A673 (cell line): ENCODE results near the gene HAP1. TPM values are rescaled to one million over a fixed set of nuclear protein-coding genes. Genes with fewer than 3 reads are reported as not detected.

Experiments used
- BruUV-seq: library from RNA; stranded (reverse); fragments of 400-500 nt; replicated peaks from 2 replicates; lab custom pipeline; 2021; lab: Mats Ljungman, UMichigan
- CTCF ChIA-PET: fragments of 300-600 bp; sonication (Branson Sonifier 250); formaldehyde crosslinking; loops from one replicate; lab custom pipeline; 2022; ENCODE audit warnings: antibody characterized with exemption; lab: Charles Lee
- POLR2A ChIA-PET: fragments of 300-600 bp; sonication (Branson Sonifier 250); formaldehyde crosslinking; loops from one replicate; lab custom pipeline; 2022; ENCODE audit warnings: antibody characterized with exemption; ENCODE audit not compliant: low non-redundant PET; lab: Charles Lee
- DNase-seq: peaks from one replicate; pipeline ENCODE4 v3.0.0-alpha.2; 2015; ENCODE audit warnings: low spot score
- H3K27ac ChIP-seq: fragments of 200-600 bp; sonication (generic); 2 replicates; pipeline ENCODE4 v1.5.1; 2016; ENCODE audit warnings: mixed run types, low read depth, mild to moderate bottlenecking, mixed read lengths, antibody characterized with exemption, low read length; ENCODE audit not compliant: poor library complexity, severe bottlenecking
- H3K27me3 ChIP-seq: fragments of 200-600 bp; sonication (generic); replicated peaks from 2 replicates; pipeline ENCODE4 v1.6.1; 2017; ENCODE audit warnings: mixed run types, low read depth, mild to moderate bottlenecking, mixed read lengths, antibody characterized with exemption, low read length; ENCODE audit not compliant: insufficient read depth, poor library complexity
- H3K36me3 ChIP-seq: fragments of 200-600 bp; sonication (generic); 2 replicates; pipeline ENCODE4 v1.6.1; 2016; ENCODE audit warnings: mixed run types, mild to moderate bottlenecking, mixed read lengths, antibody characterized with exemption, low read length; ENCODE audit not compliant: insufficient read depth, poor library complexity, severe bottlenecking
- H3K4me1 ChIP-seq: fragments of 200-600 bp; sonication (generic); 2 replicates; pipeline ENCODE4 v1.6.1; 2017; ENCODE audit warnings: mixed run types, mild to moderate bottlenecking, mixed read lengths, antibody characterized with exemption, low read length; ENCODE audit not compliant: insufficient read depth, poor library complexity, severe bottlenecking
- H3K4me3 ChIP-seq: fragments of 200-600 bp; sonication (generic); 2 replicates; pipeline ENCODE4 v1.5.1; 2016; ENCODE audit warnings: low read depth, mixed run types, mild to moderate bottlenecking, mixed read lengths, low read length; ENCODE audit not compliant: poor library complexity, severe bottlenecking
- H3K9me3 ChIP-seq: fragments of 200-600 bp; sonication (generic); 2 replicates; pipeline ENCODE4 v1.6.1; 2016; ENCODE audit warnings: mixed run types, low read depth, mild to moderate bottlenecking, mixed read lengths, antibody characterized with exemption, low read length; ENCODE audit not compliant: poor library complexity, severe bottlenecking
- EZH2 ChIP-seq: fragments of 200-600 bp; sonication (generic); IDR thresholded peaks from 2 replicates; pipeline ENCODE4 v1.6.1; 2017; ENCODE audit warnings: borderline replicate concordance, low read depth, mild to moderate bottlenecking, mixed read lengths, antibody characterized with exemption, low read length; ENCODE audit not compliant: poor library complexity, severe bottlenecking
- intact Hi-C: fragments of 100-400 bp; cut with micrococcal nuclease; formaldehyde crosslinking; loops from one replicate; pipeline ENCODE4 v1.10.0; 2022; ENCODE audit not compliant: unreplicated experiment
- total RNA-seq: library from RNA; stranded (reverse); gene quantifications from 2 replicates; pipeline ENCODE4 v1.2.3, GENCODE V29; 2021
- TF ChIP-seq, protein P1 (sequence below): fragments of 300-800, 200-600 bp; sonication (generic); conservative IDR thresholded peaks from 2 replicates; pipeline ENCODE4 v1.5.1; 2017; ENCODE audit warnings: low read depth, mild to moderate bottlenecking, antibody characterized with exemption, low read length, moderate library complexity, mixed read lengths

The HAP1 gene
- total RNA-seq, 1 experiment from 2014 or later, result 1.4 TPM

DNA sequence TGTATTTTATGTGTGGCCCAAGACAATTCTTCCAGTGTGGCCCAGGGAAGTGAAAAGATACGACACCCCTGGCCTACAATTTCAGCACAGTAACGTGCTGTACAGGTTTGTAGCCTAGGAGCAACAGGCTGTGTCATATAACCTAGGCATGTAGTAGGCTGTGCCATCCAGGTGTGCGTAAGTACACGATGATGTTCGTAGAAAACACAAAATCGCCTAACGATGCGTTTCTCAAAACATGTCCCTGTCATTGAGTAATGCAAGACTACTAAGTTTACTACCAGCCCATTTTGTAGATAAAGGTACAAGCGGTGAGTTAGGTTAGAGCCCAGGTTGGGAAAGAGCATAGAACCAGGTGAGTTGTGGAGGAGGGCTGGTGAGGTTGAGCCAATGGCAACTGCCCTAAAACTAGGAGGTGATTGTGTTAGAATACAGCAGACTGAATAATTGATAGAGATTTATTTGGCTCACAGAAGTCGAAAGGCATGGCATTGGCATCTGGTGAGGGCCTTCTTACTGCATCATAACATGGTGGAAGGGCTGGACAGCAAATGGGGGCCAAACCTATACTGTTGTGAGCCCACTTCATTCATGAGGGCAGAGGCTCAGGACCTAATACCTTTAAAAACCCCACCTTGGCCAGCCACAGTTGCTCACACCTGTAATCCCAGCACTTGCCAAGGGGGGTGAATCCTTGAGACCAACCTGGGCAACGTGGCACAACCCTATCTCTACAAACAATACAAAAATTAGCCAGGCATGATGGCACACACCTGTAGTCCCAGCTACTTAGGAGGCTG is 41.5 kb downstream of the HAP1 start:
- Histone ChIP-seq H3K27ac (no peak overlapping the region), H3K27me3 (no peaks in the 10 kb centered on the region), H3K36me3 (peaks cover 41% of the 10 kb centered on the region), H3K4me1 (peaks cover 13% of the 10 kb centered on the region), H3K9me3 (no peaks in the 10 kb centered on the region), H3K4me3 (no peak overlapping the region)
- ChIA-PET POLR2A (interaction anchor here (0.6 to 1.3 kb wide), 3 partner anchors 238 to 1133 kb away, joined by 4 to 6 read pairs (median 5); partner anchors contain the start of gene ODAD4), CTCF (no interaction called here)
- intact Hi-C loops, result no loop called here
- no TSS peak for BruUV-seq
- no peak for DNase-seq
- TF ChIP-seq, protein P1, sequence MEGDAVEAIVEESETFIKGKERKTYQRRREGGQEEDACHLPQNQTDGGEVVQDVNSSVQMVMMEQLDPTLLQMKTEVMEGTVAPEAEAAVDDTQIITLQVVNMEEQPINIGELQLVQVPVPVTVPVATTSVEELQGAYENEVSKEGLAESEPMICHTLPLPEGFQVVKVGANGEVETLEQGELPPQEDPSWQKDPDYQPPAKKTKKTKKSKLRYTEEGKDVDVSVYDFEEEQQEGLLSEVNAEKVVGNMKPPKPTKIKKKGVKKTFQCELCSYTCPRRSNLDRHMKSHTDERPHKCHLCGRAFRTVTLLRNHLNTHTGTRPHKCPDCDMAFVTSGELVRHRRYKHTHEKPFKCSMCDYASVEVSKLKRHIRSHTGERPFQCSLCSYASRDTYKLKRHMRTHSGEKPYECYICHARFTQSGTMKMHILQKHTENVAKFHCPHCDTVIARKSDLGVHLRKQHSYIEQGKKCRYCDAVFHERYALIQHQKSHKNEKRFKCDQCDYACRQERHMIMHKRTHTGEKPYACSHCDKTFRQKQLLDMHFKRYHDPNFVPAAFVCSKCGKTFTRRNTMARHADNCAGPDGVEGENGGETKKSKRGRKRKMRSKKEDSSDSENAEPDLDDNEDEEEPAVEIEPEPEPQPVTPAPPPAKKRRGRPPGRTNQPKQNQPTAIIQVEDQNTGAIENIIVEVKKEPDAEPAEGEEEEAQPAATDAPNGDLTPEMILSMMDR, result no peak
- no peak for TF ChIP-seq EZH2

DNA sequence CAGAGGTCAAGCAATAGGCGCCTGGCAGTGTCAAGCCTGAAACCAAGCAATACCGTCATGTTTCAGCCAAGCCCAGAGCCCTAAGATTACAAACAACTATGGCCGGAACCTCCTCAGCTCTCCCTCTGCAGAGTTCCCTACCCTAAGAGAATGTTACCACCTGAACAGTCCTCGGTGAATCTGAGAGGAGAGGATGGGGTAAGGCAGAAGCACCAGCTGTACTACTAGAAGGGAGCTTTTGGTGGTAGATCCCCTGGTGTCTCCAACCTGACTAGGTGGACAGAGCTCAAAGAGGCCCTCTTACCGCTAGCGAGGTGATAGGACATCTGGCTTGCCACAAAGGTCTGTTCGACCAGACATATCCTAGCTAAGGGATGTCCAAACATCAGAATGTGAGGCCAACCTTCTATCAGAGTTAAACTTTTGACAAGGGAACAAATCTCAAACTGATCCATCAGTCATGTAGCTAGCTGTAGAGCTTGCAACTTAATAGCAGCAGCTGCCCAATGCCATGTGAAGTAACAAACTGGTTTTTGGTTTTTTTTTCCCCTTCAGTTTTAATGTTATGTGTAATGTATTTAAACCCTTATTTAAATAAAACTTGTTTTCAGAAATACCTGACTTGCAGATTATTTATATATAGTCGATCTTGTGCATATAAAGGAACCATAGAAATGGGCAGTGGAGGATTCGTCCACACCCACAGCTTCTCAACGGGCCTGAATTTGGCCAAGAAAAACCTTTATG is 43.2 kb downstream of the HAP1 start:
- intact Hi-C loops, result no loop called here
- H3K27ac ChIP-seq, result no peak overlapping the region
- no peak overlapping the region for H3K4me3 ChIP-seq
- no peaks in the 10 kb centered on the region for H3K9me3 ChIP-seq
- DNase-seq, result no peak
- TF ChIP-seq EZH2, result no peak
- TF ChIP-seq, protein P1, result no peak
- CTCF ChIA-PET, result no interaction called here
- peaks cover 41% of the 10 kb centered on the region for H3K36me3 ChIP-seq
- POLR2A ChIA-PET, result interaction anchor here (0.5 to 1.3 kb wide), 2 partner anchors 239 to 1412 kb away, joined by 5 to 10 read pairs; partner anchors contain the start of gene ODAD4
- H3K27me3 ChIP-seq, result no peaks in the 10 kb centered on the region
- BruUV-seq, result no TSS peak
- peaks cover 13% of the 10 kb centered on the region for H3K4me1 ChIP-seq

DNA sequence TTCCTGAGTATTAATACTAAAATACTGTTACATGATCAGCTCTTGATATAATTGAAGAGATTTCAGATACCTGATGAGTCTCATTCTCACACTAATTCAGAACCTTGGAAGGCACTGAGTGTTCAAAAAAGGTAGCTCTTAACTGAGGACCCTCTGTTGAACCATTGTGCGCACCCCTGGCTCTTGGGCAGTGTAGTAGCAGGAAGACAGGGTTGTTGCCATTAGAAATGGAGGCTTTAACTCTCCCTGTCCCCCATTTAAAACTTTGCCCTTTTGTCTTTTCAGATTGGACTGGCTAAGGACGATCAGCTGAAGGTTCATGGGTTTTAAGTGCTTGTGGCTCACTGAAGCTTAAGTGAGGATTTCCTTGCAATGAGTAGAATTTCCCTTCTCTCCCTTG is 43.9 kb downstream of the HAP1 start:
- BruUV-seq, result no TSS peak
- no peak for TF ChIP-seq EZH2
- TF ChIP-seq, protein P1, result no peak
- Histone ChIP-seq H3K36me3 (peaks cover 41% of the 10 kb centered on the region), H3K9me3 (no peaks in the 10 kb centered on the region), H3K4me3 (peak overlapping the region; percentile 86), H3K4me1 (peaks cover 13% of the 10 kb centered on the region), H3K27ac (peak overlapping the region; percentile 100), H3K27me3 (no peaks in the 10 kb centered on the region)
- ChIA-PET POLR2A (interaction anchor here (0.5 kb wide), 1 partner anchor 1411 kb away, joined by 10 read pairs; no protein-coding TSS in a partner anchor), CTCF (no interaction called here)
- intact Hi-C loops, result no loop called here
- DNase-seq, result no peak
